Jurkat, Clone E6-1 (cell line): ENCODE data around the gene MED22.
"Not testable (repeated sequence)": the region's sequence is repeated elsewhere in the genome, so short reads cannot be mapped to it uniquely, and the experiment has no call there.

Source experiments
- DNase-seq: peaks from one replicate; pipeline ENCODE4 v3.0.0-alpha.2; 2011; ENCODE audit warnings: low read depth, low spot score
- H3K4me3 ChIP-seq: 2 replicates; pipeline ENCODE4 v1.5.1; 2011; ENCODE audit warnings: mild to moderate bottlenecking, low read length, control low read depth, moderate library complexity

MED22 gene

DNA sequence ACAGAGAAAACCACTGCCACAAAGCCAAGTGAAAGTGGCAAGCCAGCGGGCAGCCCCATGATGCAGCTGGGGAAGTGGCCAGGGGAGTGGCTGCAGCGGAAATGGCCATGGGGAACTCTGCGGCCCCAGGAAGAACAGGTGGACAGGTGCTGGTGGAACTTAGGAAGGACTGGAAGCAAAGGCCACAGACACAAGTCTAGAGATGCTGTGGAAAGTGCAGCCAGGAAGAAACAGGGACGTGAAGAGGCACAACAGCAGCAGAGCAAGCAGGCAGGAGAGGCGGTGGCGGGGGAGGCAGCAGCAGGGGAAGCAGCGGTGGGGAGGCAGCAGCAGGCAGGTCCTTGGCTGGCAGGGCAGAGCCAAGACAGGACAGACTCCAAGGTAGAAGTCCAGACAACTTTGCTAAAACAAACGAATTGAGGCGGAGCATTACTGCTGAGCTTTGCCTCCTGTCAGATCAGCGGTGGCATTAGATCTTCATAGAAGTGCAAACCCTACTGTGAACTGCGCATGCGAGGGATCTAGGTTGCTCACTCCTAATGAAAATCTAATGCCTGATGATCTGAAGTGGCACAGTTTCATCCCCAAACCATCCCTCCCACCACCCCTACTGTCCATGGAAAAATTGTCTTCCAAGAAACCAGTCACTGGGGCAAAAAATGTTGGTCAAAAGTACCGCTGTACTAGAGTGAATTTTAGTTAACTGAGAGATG, 23.8 kb downstream of the MED22 start:
- no peak overlapping the region for H3K4me3 ChIP-seq
- no peak for DNase-seq

DNA sequence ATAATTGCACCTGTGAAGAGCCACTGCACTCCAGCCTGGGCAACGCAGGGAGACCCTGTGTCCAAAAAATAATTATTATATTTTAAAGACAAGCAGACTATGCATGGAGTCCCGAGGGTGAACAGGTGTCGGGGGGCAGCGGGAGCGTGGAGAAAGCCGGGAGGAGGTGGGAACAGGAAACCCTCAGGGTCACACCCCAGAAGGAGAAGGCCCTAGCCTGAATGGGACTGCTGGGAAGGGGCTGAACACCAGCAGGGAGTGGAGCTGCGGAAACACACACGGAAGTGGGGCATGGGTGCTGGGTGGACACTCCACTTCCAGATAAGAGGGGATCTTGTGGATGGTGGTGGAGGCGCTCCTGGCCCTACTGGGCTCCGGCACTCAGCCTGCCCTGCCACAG, 24.7 kb downstream of the MED22 start:
- H3K4me3 ChIP-seq, result no peak overlapping the region
- no peak for DNase-seq

DNA sequence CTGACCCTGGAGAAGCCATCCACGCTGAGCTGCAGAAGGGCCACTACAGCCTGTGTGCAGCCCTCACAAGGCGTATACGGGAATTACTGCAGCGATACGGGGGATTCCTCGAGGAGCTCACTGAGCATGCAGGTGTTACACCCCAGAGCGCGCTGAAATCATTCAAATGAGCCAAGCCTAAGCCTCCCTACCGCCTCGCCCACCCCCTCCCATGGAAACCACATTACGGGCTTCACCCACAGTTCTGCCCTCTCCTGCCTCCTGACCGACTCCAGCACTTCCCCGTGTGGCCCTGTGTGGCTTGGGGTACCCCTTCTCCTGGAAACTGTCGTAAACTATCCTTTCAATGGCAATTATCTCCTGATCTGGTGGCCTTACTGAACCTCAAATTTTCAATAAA, 25.2 kb downstream of the MED22 start:
- H3K4me3 ChIP-seq, result no peak overlapping the region
- DNase-seq, result no peak

GRCh38 chr9:133321411-133321935, 26.5 kb downstream of the MED22 start:
- no peak for DNase-seq
- H3K4me3 ChIP-seq, result no peak overlapping the region

DNA sequence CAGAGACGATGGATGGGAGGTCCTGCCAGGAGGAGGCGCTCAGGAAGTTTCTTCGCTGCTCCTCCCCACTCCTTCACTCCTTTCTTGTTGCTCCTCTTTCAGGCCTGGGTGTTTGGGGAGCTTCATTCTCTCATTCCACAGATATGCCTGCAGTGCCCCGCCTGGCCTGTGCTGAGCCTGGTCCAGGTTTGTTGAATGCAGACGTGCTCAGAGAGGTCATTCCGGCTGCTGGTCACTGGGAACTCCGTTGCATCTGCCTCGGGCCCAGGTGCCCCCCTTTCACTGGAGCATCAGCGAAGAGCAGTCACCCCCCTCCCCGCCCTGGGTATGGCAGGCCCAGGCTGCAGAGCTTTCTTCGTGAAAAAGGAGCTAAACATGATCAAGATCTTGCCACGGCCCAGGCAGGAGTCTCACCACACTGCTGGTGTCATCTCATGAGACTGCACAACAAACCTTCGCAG, 27.5 kb downstream of the MED22 start:
- H3K4me3 ChIP-seq, result no peak overlapping the region
- no peak for DNase-seq

DNA sequence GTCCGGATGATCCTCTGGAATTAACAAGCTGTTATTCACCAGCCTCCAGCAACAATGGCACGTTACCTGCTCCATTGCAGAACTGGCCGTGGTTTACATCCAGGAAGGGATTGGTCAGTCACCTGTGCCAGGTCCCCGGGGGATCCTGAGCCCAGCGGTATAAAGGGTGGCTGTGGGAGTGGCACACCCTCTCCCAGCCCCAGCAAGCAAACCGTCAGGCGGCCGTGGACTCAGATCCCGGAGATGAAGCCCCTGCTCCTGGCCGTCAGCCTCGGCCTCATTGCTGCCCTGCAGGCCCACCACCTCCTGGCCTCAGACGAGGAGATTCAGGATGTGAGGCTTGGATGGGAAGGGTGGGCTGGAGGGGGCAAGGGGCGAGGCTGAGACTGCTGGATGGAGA, 30.4 kb downstream of the MED22 start:
- not testable (repeated sequence) for H3K4me3 ChIP-seq, DNase-seq

DNA sequence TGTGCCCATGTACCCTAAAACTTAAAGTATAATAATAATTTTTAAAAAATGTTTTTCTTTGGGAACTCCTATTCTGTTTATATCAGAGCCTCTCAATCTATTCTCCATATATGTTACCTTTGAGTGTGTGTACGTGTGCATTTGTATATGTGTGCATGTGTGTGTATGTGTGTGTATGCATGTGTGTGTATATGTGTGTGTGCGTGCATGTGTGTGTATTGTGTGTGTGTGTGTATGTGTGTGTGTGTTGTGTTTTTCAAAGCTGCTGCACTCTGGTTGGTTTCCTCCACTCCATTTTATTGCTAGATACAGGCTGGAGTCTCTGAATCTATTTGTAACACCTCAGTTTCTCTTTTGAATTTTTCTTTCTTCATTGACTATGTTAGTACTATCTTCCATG, 31.9 kb downstream of the MED22 start:
- no peak overlapping the region for H3K4me3 ChIP-seq
- no peak for DNase-seq

- no peak for DNase-seq
- H3K4me3 ChIP-seq, result no peak overlapping the region
These were observed 38.3 kb downstream of the MED22 start for GRCh38 chr9:133309608-133310007.

DNA sequence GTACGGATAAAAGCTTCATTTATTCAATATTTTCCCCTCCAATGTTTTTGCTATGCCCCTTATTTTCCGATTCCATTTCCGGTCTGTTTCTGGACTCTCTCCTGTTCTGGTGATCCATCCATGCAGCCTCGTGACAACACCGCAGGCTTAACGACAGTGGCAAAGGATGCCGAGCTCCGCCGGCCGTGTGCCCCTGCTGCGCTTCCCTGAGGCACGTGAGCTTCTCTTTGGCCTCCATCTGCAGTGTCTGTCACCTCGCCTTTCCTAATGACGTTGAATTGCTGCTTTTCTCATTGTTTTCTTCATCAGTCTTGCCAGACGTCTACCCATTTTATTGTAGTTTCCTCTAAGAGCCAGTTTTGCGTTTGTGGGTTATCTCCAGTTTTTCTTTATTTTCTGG, 40.6 kb downstream of the MED22 start:
- H3K4me3 ChIP-seq, result no peak overlapping the region
- no peak for DNase-seq

DNA sequence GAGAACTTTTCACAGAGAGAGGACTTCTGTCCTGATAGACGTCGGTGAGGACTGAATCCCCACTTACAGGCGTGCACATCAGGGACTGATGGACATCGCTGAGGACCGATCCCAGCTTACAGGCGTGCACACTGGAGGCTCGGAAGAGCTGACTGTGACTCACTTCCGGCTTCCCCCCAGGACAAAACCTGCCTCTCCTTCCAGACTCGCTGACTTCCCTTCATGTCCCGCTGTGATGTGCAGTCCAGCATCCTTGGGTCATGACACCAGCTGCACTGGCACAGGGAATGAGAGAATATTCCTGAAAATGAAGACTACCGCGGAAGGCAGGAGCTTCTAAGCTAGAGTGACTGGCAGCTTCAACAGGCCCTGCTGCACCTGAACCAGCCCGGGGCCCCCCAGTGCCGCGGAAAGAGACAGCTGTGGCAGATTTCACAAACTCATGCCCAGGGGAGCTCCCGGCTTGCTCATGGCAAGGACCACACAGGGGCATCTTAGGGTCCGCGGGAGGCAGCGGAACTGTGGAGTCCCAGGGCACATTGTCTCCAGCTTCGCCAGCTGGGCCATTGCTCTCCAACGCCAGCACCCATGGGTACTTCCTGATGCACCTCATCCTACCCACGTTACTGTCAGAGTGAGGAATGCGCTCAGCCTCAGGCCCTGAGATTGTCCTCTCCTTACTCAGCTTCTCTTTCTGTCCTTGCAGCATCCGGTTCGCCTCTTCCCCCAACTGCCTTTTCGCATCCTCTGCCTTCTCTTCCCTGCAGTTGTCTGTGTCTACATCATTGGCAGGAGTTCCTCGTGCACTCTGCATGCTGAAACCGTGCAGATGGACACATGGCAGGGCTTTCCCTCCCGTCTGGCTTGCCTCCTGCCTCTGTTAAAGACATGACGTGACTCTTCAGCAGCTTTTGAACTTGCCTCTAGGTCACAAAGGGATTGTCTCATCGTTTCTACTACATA, 41.4 kb downstream of the MED22 start:
- DNase-seq, result no peak
- H3K4me3 ChIP-seq, result no peak overlapping the region

- no peak for DNase-seq
- H3K4me3 ChIP-seq, result no peak overlapping the region
These were observed 42.2 kb downstream of the MED22 start for GRCh38 chr9:133305731-133306130.

- no peak overlapping the region for H3K4me3 ChIP-seq
- DNase-seq, result no peak
These were observed 43.2 kb downstream of the MED22 start for GRCh38 chr9:133304477-133305377.

DNA sequence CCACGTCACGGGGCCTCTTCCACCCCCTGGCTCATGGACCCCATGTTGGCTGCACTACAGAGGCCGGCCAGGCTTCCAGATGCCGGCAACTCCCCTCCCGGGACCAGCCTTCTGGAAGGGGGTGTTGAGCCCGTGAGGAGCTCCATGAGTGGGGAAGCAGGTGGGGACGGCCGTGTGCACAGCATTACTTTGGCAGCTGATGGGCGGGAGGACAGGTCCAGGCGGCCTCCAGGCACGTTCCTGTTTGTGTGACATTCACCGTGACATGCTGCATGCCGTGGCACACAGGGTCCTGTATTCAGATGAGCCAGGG, 43.8 kb downstream of the MED22 start:
- H3K4me3 ChIP-seq, result no peak overlapping the region
- no peak for DNase-seq

DNA sequence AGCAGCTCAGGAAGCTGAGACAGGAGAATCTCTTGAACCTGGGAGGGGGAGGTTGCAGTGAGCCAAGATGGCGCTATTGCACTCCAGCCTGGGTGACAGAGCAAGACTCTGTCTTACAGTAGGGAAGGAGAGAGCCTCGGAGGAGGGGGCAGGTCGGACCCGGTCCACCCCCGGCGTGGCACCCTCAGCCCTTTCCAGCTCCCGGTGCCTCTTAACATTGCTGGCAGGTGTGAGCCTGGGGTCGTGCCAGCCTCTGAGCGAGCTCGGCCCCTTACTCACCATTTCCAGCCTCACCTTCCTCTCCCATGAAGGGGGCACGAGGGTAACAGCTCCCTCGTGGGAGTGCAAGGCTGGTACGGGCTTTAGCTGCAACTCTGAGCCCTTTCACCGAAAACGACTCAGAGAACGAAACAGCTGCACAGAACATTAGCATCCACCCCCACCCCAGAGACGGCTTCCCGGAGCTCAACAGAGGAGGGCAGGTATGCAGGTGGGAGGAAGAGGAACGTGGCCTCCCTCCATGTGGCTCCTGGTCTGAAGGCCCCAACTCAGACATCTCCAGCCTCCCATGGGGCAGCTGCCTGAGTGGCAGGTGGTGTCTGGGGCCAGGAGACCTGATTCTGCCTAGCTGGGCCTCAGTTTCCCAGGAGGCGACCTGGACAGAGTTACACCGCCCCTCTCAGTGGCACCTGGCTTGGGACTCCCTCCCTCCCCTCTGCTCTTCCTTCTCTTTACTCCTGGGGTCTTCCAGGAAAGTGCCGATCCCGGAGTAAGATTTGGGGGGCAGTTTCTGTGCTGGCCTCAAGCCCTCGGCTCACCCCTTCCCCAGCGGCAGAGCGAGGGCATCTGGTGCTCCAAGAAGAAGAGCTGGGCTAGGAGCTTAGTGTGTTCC, 44.4 kb downstream of the MED22 start:
- no peak for DNase-seq
- H3K4me3 ChIP-seq, result no peak overlapping the region

DNA sequence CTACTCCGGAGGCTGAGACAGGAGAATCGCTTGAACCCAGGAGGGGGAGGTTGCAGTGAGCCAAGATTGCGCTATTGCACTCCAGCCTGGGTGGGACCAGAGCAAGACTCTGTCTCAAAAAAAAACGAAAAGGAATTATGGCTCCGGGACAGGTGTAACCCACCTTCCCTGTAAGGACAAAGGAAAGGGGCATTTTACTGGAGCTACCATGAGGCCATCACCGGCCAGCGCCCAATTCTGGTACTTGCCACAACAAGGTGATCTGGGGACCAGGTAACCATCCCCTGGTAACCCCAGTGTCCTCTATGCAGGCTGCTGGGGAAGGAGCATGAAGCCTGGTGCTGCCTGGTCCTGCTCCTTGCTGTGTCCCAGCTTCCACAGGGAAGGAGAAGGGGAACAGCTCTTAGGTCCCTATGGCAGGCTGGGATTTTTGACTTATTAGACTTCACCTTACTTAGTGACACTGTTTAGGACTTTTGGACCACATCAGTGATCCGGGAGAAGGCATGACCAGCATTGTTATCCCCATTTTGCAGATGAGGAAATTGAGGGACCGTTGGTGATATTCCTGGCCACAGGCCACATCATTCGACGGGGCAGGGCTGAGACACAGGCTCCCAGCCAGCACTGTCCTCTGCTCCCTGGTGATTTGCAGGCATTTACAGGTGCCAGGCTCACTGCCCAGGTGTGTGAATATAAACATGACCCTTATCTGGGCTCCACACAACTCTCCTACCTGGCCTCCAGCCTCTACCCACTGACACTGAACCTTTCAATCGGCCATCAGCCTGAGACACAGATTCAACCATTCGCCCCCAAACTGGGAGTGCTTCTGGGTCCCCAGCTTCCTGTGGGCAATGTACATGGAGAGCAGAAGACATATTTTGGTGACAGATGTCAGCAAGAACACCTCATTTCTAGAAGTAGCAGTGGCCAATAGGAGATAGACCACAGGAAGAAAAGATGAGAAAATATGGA, 46.4 kb downstream of the MED22 start:
- no peak for DNase-seq
- H3K4me3 ChIP-seq, result no peak overlapping the region

DNA sequence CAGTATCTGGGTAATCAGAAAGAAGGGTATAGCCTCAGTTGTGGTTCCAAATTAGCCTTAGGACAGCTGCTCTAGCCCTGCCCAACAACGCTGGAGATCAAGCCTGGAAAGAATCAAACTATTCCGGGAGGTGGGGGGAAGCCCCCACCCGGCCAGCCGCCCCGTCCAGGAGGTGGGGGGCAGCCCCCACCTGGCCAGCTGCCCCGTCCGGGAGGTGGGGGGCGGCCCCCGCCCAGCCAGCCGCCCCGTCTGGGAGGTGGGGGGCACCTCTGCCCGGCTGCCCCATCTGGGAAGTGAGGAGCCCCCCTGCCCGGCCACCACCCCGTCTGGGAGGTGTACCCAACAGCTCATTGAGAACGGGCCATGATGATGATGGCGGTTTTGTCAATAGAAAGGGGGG, 47.9 kb downstream of the MED22 start:
- DNase-seq, H3K4me3 ChIP-seq: not testable (repeated sequence)

- DNase-seq, result no peak
- H3K4me3 ChIP-seq, result no peak overlapping the region
These were observed 53.7 kb downstream of the MED22 start for GRCh38 chr9:133294257-133294656.
